Uterus (tissue), 4 donors: ENCODE measurements around the gene DOCK4. TPM values are rescaled to one million over a fixed set of nuclear protein-coding genes. Genes with fewer than 3 reads are reported as not detected.

Experiments used
- DNase-seq, 2 donors: peaks; one replicate each; pipeline ENCODE4 v3.0.0-alpha.2; 2019 to 2020
- H3K27ac ChIP-seq, 2 donors: fragments of 200-600 bp; sonication (generic); 1 replicate in 1 of 2; 2 replicates in 1 of 2; pipeline ENCODE4 v1.5.1; 2016 to 2018
- H3K27me3 ChIP-seq, 2 donors: fragments of 200-600 bp; sonication (generic); one replicate each; pipeline ENCODE4 v1.5.1; 2018 to 2019; ENCODE audit warnings: control low read depth in 1 of 2
- H3K36me3 ChIP-seq, 2 donors: fragments of 200-600 bp; sonication (generic); one replicate each; pipeline ENCODE4 v1.5.1; 2019; ENCODE audit warnings: control low read depth in 1 of 2
- H3K4me1 ChIP-seq, 2 donors: fragments of 200-600 bp; sonication (generic); one replicate each; pipeline ENCODE4 v1.5.1; 2018 to 2019; ENCODE audit warnings: control low read depth in 1 of 2
- H3K4me3 ChIP-seq, 2 donors: fragments of 200-600 bp; sonication (generic); 1 replicate in 1 of 2; 2 replicates in 1 of 2; pipeline ENCODE4 v1.5.1; 2018 to 2019; ENCODE audit warnings: mild to moderate bottlenecking in 1 of 2
- H3K9me3 ChIP-seq, 2 donors: fragments of 200-600 bp; sonication (generic); one replicate each; pipeline ENCODE4 v1.5.1; 2019; ENCODE audit warnings: control low read depth in 1 of 2
- CTCF ChIP-seq, 4 experiments: fragments of 200-600 bp in 2 of 4; fragments of 450-650 bp in 2 of 4; sonication (generic) in 2 of 4; IDR thresholded peaks; one replicate each; pipeline ENCODE4 v1.5.1; 2016 to 2019; ENCODE audit warnings: antibody characterized with exemption in 4 of 4, mild to moderate bottlenecking in 2 of 4, moderate library complexity in 1 of 4
- POLR2A ChIP-seq, 2 donors: fragments of 450-650 bp; IDR thresholded peaks; one replicate each; pipeline ENCODE4 v1.6.1; 2016; ENCODE audit warnings: antibody characterized with exemption in 2 of 2, mild to moderate bottlenecking in 1 of 2, moderate library complexity in 1 of 2
- intact Hi-C: fragments of 100-400 bp; cut with DNase I; formaldehyde crosslinking; loops from one replicate; pipeline ENCODE4 v1.15.1; 2023; ENCODE audit warnings: low total_unique reads
- total RNA-seq, 4 donors: library from RNA; depleted of rRNA in 3 of 4; stranded (reverse); fragments of >200 nt in 3 of 4; gene quantifications; one replicate each; pipeline versions ENCODE4 v1.1.0 to v1.2.4, GENCODE V29; 2014 to 2023
- donor health status: DM: yes; HTN: yes; CAD: no.

Gene DOCK4
- total RNA-seq, 4 donors from 2014 or later = 48.8 to 217 (median 72.3) TPM

DNA sequence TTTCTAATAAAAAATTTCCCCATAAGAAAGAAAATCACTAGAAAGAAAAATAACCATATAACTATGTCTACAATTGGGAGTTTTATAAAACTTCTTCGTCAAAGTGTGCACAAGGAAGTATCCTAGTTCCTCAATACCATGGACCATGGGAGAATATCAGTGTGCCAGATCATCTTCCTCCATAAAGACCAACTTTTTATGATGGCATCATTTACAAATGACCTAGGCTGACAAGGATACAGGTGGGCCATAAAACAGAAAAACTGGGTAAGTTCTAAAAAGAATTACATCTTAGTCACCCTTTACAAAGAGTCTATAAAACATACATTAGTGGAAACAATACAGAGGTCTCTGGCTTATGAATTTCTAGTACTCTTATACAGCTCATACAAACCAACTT, 303.2 kb downstream of the DOCK4 start:
- Histone ChIP-seq H3K9me3 (no peaks in the 10 kb centered on the region), H3K36me3 (no peaks in the 10 kb centered on the region), H3K27ac (no peak overlapping the region), H3K4me3 (no peak overlapping the region), H3K4me1 (no peaks in the 10 kb centered on the region), H3K27me3 (no peaks in the 10 kb centered on the region)
- intact Hi-C loops = no loop called here
- DNase-seq = no peak
- TF ChIP-seq CTCF (IDR thresholded peaks at IDR 0.05) = no peak
- TF ChIP-seq POLR2A (IDR thresholded peaks at IDR 0.05) = no peak

GRCh38 chr7:111900283-111900682, 305.9 kb downstream of the DOCK4 start:
- no peak for DNase-seq
- Histone ChIP-seq H3K27me3 (no peaks in the 10 kb centered on the region), H3K27ac (no peak overlapping the region), H3K9me3 (no peaks in the 10 kb centered on the region), H3K36me3 (no peaks in the 10 kb centered on the region), H3K4me1 (no peaks in the 10 kb centered on the region), H3K4me3 (no peak overlapping the region)
- intact Hi-C loops = no loop called here
- TF ChIP-seq CTCF (IDR thresholded peaks at IDR 0.05) (no peak), POLR2A (IDR thresholded peaks at IDR 0.05) (no peak)

- Histone ChIP-seq H3K4me1 (no peaks in the 10 kb centered on the region), H3K27me3 (no peaks in the 10 kb centered on the region), H3K9me3 (no peaks in the 10 kb centered on the region), H3K27ac (no peak overlapping the region), H3K36me3 (no peaks in the 10 kb centered on the region), H3K4me3 (no peak overlapping the region)
- no peak for DNase-seq
- TF ChIP-seq POLR2A (IDR thresholded peaks at IDR 0.05) (no peak), CTCF (IDR thresholded peaks at IDR 0.05) (no peak)
- intact Hi-C loops = no loop called here
Observed at GRCh38 chr7:111895049-111895448, 311.1 kb downstream of the DOCK4 start.

GRCh38 chr7:111894518-111894917, 311.7 kb downstream of the DOCK4 start:
- intact Hi-C loops = no loop called here
- no peaks in the 10 kb centered on the region for H3K4me1 ChIP-seq
- no peak overlapping the region for H3K27ac ChIP-seq
- DNase-seq = no peak
- no peaks in the 10 kb centered on the region for H3K9me3 ChIP-seq
- H3K27me3 ChIP-seq = no peaks in the 10 kb centered on the region
- TF ChIP-seq POLR2A (IDR thresholded peaks at IDR 0.05) = no peak
- TF ChIP-seq CTCF (IDR thresholded peaks at IDR 0.05) = no peak
- no peaks in the 10 kb centered on the region for H3K36me3 ChIP-seq
- no peak overlapping the region for H3K4me3 ChIP-seq

DNA sequence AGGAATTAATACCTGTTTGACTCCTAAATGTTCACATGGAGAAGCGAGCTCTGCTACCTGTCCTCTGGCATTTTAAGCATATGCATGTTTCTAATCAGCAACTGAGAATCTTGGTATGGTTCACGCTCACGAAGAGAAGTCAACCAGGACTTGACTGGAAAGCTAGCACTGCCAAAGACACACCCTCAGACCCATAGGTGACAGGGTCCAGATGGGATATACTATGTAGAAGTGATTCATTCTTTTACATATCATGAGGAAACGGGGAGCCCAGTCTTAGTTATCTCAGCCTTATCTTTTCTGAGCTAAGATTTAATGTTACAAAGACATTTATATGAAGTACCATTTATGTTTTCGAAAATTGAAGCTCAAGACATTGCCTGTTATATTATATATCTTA, 313.0 kb downstream of the DOCK4 start:
- DNase-seq = no peak
- Histone ChIP-seq H3K36me3 (no peaks in the 10 kb centered on the region), H3K9me3 (no peaks in the 10 kb centered on the region), H3K27me3 (no peaks in the 10 kb centered on the region), H3K4me3 (no peak overlapping the region), H3K27ac (no peak overlapping the region), H3K4me1 (no peaks in the 10 kb centered on the region)
- TF ChIP-seq CTCF (IDR thresholded peaks at IDR 0.05) (no peak), POLR2A (IDR thresholded peaks at IDR 0.05) (no peak)
- intact Hi-C loops = no loop called here
